ENCODE measurements around the gene DTX2. TPM values are rescaled to one million over a fixed set of nuclear protein-coding genes. Genes with fewer than 3 reads are reported as not detected.
"Not testable (repeated sequence)": the region's sequence is repeated elsewhere in the genome, so short reads cannot be mapped to it uniquely, and the experiment has no call there.

The DTX2 gene
- total and polyA plus RNA-seq, 2 experiments from 2014 or later, result 7.6 to 22.2 TPM

DNA sequence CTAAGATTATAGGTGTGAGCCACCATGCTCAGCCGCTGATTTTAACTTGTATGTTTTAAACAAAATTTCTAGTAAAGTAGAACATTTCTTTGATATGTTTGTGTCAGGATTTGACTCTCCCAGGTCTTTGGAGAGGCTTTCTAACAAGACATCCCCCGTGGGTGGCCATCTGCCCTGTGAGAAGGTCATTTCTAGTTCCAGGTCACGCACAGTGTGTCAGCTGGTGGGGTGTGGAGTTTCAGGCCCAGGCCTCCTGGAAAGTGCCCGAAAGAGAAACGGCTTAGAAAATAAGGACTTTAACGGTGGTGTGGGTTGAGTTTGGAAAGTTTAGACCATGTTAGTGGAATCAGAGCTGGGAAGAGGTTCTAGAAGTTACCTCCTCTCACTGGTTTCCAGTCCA lies 11.6 kb downstream of the DTX2 start:
- WGBS (ENCODE audit: low lambda C conversion rate, missing lambda C conversion rate), result 79% methylated on average over 3 of the region's 6 CpGs

DNA sequence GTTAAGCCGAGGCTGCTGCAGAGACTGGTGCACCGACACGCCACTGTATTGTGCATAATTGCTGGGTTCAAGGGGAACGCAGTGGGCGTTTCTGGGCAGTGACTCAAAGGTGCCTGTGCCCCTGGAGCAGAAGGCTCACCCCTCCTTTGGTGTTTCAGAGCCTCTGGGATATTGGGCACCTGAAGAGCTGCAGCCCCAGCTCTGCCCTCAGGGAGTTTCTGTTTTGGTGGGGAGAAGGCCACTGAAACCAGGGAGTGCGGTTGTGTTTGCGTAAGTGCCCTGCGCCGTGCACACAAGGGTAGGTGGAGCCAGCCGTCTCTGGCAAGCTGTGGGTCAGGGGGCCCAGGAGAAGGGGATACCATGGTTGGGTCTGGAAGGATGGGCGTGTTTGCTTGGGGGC lies 14.8 kb downstream of the DTX2 start:
- H3K27me3 ChIP-seq; H4K20me1 ChIP-seq (ENCODE audit: insufficient read depth, poor library complexity, severe bottlenecking); H3K36me3 ChIP-seq (replicated peaks; ENCODE audit: insufficient read depth, low read depth); H2AFZ ChIP-seq; H3K4me2 ChIP-seq; H3K4me1 ChIP-seq (ENCODE audit: insufficient read depth); H3K27ac ChIP-seq; H3K4me3 ChIP-seq; DNase-seq (ENCODE audit: low spot score); H3K9me3 ChIP-seq (ENCODE audit: low read depth); H3K9me2 ChIP-seq (replicated peaks; ENCODE audit: insufficient read depth); H3K79me2 ChIP-seq: not testable (repeated sequence)
- WGBS (ENCODE audit: low lambda C conversion rate, missing lambda C conversion rate), result no CpG with 5 or more reads among the region's 11 CpGs

More for the DNA sequence above, 11.6 kb downstream of the DTX2 start:
- H3K79me2 ChIP-seq; H3K27me3 ChIP-seq; H3K4me2 ChIP-seq; H3K27ac ChIP-seq; DNase-seq (ENCODE audit: low spot score); H3K9me3 ChIP-seq (ENCODE audit: low read depth); H3K36me3 ChIP-seq (replicated peaks; ENCODE audit: insufficient read depth, low read depth); H3K9me2 ChIP-seq (replicated peaks; ENCODE audit: insufficient read depth); H2AFZ ChIP-seq; H4K20me1 ChIP-seq (ENCODE audit: insufficient read depth, poor library complexity, severe bottlenecking); H3K4me3 ChIP-seq; H3K4me1 ChIP-seq (ENCODE audit: insufficient read depth): not testable (repeated sequence)

DNA sequence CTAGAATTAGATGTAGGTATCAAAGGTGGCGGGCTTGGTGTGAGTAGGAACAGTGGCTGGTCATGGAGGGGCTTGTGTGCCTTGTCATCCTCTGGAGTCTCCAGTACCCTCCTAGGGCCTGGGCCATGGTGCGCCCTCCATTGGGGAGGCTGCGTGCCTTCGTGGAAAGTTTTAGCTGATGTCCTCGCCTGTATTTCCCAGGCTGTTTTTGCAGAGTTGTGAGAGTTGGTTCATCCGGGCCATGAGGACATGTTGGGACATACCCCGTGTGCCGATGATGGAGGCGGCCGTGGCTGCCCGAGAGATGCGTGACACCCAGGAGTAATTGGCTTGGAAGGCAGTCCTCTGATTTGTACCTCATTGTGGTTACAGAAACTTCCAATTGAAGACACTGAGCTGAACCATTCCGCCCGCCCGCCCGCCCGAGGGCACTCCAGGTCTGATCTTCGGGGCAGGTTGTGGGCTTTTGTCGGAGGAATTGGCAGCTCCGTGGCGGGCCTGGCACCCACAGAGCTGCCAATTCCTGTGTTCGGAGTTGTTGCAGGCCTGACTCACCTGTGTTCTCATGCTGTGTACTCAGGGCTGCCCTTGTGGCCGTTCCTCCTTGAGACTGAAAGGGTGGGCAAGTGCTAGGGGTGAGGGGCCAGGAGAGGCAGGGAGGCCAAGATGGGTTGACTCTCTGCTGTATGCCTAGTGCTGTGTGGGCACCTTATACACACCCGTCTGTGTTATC lies 15.4 kb downstream of the DTX2 start:
- H3K4me3 ChIP-seq; H2AFZ ChIP-seq; H3K9me2 ChIP-seq (replicated peaks; ENCODE audit: insufficient read depth); H3K27ac ChIP-seq; DNase-seq (ENCODE audit: low spot score); H3K4me2 ChIP-seq; H3K4me1 ChIP-seq (ENCODE audit: insufficient read depth); H3K79me2 ChIP-seq; H3K36me3 ChIP-seq (replicated peaks; ENCODE audit: insufficient read depth, low read depth); H3K27me3 ChIP-seq; H3K9me3 ChIP-seq (ENCODE audit: low read depth); H4K20me1 ChIP-seq (ENCODE audit: insufficient read depth, poor library complexity, severe bottlenecking): not testable (repeated sequence)
- 97% methylated on average over 12 of the region's 24 CpGs for WGBS (ENCODE audit: low lambda C conversion rate, missing lambda C conversion rate)

DNA sequence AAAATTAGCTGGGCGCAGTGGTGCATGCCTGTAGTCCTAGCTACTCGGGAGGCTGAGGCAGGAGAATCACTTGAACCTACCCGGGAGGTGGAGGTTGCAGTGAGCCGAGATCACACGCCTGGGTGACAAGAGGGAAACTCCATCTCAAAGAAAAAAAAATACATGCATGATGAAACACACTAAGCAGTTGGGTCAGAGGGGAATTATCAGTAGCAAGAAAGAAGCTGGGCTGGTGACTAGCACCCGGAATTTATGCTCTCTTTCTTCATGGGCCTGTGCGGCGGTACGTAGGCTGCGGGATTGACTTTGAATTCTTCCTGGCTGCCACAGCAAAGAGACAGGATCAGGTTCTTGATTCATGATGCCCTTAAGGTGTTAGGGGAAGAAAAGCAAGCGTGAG lies 18.1 kb downstream of the DTX2 start:
- H3K9me3 ChIP-seq (ENCODE audit: low read depth); DNase-seq (ENCODE audit: low spot score); H4K20me1 ChIP-seq (ENCODE audit: insufficient read depth, poor library complexity, severe bottlenecking); H3K9me2 ChIP-seq (replicated peaks; ENCODE audit: insufficient read depth); H3K27ac ChIP-seq; H3K36me3 ChIP-seq (replicated peaks; ENCODE audit: insufficient read depth, low read depth); H2AFZ ChIP-seq; H3K27me3 ChIP-seq; H3K79me2 ChIP-seq; H3K4me1 ChIP-seq (ENCODE audit: insufficient read depth); H3K4me3 ChIP-seq; H3K4me2 ChIP-seq: not testable (repeated sequence)
- WGBS (ENCODE audit: low lambda C conversion rate, missing lambda C conversion rate), result 79% methylated on average over 8 of the region's 11 CpGs

DNA sequence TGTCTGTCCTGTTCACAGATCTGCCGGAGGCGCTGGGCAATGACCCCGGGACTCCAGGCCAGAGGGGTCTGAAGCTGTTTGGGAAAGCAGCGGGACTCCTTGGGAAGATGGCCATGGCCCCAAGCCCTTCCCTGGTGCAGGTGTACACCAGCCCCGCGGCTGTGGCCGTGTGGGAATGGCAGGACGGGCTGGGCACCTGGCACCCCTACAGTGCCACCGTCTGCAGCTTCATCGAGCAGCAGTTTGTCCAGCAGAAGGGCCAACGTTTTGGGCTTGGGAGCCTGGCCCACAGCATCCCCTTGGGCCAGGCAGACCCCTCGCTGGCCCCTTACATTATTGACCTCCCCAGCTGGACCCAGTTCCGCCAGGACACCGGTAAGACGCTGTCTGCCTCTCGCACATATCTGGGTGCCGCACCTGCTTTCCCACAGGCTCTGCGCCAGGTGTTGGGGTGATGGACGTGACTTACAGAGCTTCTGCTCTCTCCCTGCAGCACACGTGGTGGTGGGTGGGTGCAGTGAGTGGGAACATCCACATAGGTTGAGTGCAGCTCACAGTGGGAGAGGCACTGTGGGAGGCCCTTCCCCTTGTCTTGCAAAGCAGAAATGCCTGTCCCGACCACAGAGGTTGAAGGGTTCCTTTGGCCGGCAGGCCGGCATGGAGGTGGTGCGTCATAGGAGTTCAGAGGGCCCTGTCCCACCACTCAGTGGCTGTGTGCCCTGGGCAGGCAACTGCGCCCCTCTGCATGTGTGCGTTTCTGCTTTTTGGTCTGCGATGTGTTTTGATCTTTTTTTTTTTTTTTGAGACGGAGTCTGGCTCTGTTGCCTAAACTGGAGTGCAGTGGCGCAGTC lies 19.1 kb downstream of the DTX2 start:
- H3K27ac ChIP-seq; H3K4me1 ChIP-seq (ENCODE audit: insufficient read depth); H4K20me1 ChIP-seq (ENCODE audit: insufficient read depth, poor library complexity, severe bottlenecking); DNase-seq (ENCODE audit: low spot score); H3K27me3 ChIP-seq; H3K4me2 ChIP-seq; H3K9me3 ChIP-seq (ENCODE audit: low read depth); H3K4me3 ChIP-seq; H3K79me2 ChIP-seq; H3K36me3 ChIP-seq (replicated peaks; ENCODE audit: insufficient read depth, low read depth); H2AFZ ChIP-seq; H3K9me2 ChIP-seq (replicated peaks; ENCODE audit: insufficient read depth): not testable (repeated sequence)
- 93% methylated on average over 28 of the region's 29 CpGs for WGBS (ENCODE audit: low lambda C conversion rate, missing lambda C conversion rate)

DNA sequence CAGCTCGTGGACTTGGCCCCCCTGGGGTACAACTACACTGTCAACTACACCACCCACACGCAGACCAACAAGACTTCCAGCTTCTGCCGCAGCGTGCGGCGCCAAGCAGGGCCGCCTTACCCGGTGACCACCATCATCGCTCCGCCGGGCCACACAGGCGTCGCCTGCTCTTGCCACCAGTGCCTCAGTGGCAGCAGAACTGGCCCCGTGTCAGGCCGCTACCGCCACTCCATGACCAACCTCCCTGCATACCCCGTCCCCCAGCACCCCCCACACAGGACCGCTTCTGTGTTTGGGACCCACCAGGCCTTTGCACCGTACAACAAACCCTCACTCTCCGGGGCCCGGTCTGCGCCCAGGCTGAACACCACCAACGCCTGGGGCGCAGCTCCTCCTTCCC lies 21.2 kb downstream of the DTX2 start:
- H3K79me2 ChIP-seq; H3K4me1 ChIP-seq (ENCODE audit: insufficient read depth); H3K4me2 ChIP-seq; H3K4me3 ChIP-seq; H3K27me3 ChIP-seq; H4K20me1 ChIP-seq (ENCODE audit: insufficient read depth, poor library complexity, severe bottlenecking); H3K9me3 ChIP-seq (ENCODE audit: low read depth); H3K27ac ChIP-seq; H2AFZ ChIP-seq; DNase-seq (ENCODE audit: low spot score); H3K9me2 ChIP-seq (replicated peaks; ENCODE audit: insufficient read depth); H3K36me3 ChIP-seq (replicated peaks; ENCODE audit: insufficient read depth, low read depth): not testable (repeated sequence)
- WGBS (ENCODE audit: low lambda C conversion rate, missing lambda C conversion rate), result 97% methylated on average over 20 of the region's 24 CpGs

DNA sequence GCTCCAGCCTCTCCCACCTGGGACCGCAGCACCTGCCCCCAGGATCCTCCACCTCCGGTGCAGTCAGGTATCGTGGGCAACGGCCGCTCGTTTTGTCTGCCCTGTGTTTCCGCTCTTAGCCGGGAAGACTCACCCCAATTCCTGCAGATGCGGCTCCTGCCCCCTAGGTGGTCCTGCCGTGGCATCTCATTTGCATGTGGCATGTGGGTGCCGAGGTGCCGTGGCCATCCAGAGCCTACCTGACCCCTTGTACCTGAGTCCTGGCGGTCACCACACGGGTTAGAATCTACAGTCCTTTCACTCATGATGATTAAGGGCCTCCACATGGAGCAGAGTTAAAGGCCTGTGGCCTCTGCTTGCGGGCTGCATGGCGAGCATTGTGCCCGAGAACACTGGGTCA lies 21.6 kb downstream of the DTX2 start:
- H3K9me3 ChIP-seq (ENCODE audit: low read depth); H3K4me1 ChIP-seq (ENCODE audit: insufficient read depth); H4K20me1 ChIP-seq (ENCODE audit: insufficient read depth, poor library complexity, severe bottlenecking); H3K79me2 ChIP-seq; H3K36me3 ChIP-seq (replicated peaks; ENCODE audit: insufficient read depth, low read depth); H3K4me2 ChIP-seq; DNase-seq (ENCODE audit: low spot score); H3K27ac ChIP-seq; H3K4me3 ChIP-seq; H3K27me3 ChIP-seq; H3K9me2 ChIP-seq (replicated peaks; ENCODE audit: insufficient read depth); H2AFZ ChIP-seq: not testable (repeated sequence)
- over 99% methylated on average over 12 of the region's 17 CpGs for WGBS (ENCODE audit: low lambda C conversion rate, missing lambda C conversion rate)

DNA sequence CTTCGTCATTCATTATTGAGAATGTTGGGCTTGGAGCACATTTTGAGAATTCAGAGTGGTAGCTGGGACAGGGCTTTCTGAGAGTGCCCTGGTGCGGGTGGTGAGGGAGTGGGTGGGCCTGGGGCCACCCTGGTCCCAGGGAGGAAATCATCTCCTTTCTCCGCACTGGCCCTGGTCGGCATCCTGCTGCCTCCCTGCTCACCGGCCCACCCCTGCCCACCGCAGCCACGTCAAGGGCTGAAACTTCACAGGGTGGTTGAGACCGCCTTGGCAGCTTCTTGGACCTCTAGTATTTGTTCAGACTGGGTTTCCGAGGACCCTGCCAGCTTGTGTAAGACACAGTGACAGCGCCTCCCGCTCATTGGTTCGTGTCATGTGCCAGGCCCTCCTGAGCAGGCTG lies 22.9 kb downstream of the DTX2 start:
- not testable (repeated sequence) for H4K20me1 ChIP-seq (ENCODE audit: insufficient read depth, poor library complexity, severe bottlenecking); H3K36me3 ChIP-seq (replicated peaks; ENCODE audit: insufficient read depth, low read depth); DNase-seq (ENCODE audit: low spot score); H3K4me3 ChIP-seq; H3K79me2 ChIP-seq; H2AFZ ChIP-seq; H3K9me3 ChIP-seq (ENCODE audit: low read depth); H3K27me3 ChIP-seq; H3K4me1 ChIP-seq (ENCODE audit: insufficient read depth); H3K4me2 ChIP-seq; H3K27ac ChIP-seq; H3K9me2 ChIP-seq (replicated peaks; ENCODE audit: insufficient read depth)
- 100% methylated on average over 1 of the region's 12 CpGs for WGBS (ENCODE audit: low lambda C conversion rate, missing lambda C conversion rate)

Data from hepatocyte (in vitro differentiated cells).